HG03139 (cell line): Measurements from ENCODE around the gene ARMC6.

Source experiments
- ATAC-seq: cut with Tn5 transposase; IDR thresholded peaks from one replicate; pipeline ENCODE4 v1.9.1; 2021; ENCODE audit not compliant: unreplicated experiment

The ARMC6 gene

DNA sequence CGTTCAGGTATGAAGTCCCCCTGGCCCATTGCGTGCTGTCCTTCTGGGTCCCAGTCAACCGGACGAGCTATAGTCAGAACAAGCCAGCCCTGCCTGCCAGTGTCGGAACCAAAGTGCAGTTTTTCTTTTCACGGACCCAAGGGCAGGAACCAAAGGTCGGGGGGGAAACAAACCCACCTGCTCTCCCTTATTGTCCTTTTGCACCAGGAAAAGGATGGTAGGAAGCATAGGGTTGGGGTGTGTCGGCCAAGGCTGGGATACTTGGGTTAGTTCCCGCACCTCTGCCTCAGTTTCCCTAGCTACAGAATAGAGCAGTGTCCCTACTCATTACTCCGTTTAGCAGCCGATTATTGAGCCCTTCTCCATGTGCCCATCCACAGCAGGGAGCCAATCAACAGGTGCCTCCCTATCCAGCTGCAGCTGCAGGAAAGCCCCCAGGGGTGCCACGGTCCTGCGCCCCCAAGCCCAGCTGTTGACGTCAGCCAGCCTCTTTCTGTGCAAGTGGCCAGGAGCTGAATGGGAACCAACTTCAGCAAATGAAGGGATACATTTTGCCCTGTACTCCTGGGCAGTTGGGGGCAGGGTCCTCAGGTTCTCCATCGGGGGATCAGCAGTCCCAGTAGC lies 21.0 kb downstream of the ARMC6 start:
- ATAC-seq: no peak

DNA sequence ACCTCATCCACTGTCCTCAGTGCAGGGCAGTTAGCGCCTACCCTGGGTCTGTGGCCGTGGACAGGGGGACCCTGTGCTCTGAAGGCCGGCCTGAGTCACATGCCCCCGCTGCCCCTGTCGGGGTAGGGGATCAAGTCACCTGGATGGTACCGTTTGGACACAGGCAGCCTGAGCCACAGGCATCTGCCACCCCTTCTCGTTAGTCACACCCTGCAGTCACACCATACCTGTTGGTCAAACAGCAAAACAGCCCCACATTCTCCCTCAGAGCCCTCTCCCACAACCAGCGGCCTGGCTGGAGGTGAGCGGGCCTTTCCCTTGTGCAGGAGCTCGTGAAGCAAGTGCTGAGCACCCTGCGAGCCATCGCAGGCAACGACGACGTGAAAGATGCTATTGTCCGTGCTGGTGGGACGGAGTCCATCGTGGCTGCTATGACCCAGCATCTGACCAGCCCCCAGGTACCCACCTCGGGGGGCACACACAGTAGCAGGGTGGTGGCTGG lies 21.6 kb downstream of the ARMC6 start:
- ATAC-seq: no peak

DNA sequence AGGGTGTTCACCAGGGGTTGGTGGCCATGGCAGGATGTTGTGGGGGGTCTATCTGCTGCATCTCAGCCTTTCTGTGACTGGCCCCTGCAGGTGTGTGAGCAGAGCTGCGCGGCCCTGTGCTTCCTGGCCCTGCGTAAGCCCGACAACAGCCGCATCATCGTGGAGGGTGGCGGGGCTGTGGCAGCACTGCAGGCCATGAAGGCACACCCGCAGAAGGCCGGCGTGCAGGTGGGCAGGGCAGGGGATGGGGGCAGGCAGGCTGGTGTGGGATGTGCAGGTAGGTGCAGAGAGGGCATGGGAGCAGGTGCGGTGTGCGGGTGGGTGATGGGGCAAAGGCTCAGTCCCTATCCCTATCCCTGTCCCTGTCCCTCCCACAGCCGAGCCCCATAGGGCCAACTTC lies 22.3 kb downstream of the ARMC6 start:
- no peak for ATAC-seq

DNA sequence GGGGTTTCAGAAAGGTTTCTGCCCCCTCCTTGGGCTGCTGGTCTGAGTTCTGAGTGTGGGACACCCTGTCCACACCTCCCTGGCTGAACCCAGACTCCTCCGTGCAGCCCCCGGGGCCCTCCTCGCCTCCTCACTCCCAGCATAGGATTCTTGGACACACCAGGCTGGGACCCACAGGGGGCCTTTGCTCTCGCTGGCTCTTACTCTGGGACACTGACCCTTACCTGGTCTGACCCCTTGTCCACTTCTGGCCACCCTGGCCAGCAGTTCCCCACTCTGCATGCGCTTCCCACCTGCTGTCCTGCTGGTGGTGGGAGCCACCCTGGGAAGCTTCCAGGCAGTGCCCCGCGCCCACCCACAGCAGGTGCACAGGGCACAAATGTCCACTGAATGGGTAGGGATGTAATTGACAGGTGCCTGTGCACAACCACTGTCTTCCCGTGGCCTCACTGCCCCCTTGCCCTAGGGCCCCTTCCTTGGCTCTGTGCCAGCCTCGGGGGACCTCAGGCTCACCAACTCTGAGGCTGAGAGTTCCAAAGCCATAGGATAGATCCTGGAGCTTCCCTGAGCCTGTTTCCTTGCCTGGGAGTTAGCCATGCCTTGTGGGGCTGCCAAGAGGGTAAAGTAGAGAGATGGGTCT lies 23.4 kb downstream of the ARMC6 start:
- ATAC-seq: no peak

DNA sequence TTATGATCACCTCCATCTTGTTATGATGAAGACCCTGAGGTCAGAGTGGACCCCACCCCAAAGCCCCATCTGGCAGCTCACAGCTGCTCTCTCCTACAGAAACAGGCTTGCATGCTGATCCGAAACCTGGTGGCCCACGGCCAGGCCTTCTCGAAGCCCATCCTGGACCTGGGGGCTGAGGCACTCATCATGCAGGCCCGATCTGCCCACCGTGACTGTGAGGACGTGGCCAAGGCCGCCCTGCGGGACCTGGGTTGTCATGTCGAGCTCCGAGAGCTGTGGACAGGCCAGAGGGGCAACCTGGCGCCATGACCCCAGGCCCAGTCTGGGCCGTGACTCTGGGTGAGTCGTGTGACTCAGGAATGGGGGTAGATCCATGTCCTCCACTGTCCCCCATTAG lies 23.9 kb downstream of the ARMC6 start:
- no peak for ATAC-seq

DNA sequence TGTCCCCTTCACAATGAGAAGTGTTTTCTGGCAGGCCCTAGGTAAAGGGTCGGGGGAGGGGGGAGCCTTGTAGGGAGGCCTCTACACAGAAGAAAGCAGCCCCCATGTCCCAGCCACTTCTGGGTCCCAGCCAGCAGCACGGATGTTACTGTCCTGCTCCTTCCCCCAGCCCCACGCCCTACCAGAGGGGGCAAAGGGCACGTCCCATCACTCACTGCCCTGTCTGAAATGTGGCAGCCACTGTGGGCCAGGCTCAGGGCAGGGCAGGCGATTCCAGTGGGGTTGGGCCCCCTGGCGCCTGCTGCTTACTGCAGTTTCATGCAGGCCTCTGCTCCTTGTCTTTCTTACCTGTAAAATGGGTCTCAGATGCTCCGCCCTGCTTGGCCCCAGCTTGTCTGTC lies 24.3 kb downstream of the ARMC6 start:
- no peak for ATAC-seq

DNA sequence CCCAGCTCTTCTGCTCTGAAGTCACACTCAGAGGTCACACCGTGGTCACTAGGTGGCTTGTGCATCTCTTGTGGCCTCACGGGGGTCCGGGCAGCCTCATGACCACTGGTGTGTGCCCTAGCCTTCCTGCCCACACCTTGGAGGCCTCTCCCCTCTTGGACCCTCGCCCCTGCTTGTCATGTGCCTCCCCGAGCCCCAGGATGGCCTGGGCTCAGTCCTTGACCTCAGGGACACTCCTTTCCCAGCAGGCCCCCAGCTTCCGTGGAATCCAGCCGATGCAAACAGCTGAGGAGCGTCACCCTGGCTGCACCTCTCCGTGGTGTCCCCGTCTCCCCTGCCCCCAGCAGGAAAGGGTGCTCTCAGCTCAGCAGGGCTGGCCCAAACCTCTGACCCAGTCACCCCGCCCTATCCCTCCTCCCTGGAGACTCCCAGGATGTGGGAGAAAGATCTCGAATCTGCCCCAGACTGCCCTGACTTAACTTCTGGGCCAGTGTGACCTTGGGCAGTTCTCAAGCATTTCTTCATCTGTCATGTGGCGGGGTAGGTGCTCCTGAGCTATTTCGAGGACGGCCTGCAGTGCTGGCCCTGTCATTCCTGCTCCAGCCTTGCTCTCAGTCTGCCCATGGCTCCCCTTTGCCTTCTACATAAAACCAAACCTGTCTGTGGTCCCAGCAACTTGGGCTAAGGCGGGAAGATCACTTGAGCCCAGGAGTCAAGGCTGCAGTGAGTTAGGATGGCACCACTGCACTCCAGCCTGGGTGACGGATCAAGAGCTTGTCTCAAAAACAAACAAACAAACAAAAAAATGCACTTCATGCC lies 25.8 kb downstream of the ARMC6 start:
- ATAC-seq: no peak

DNA sequence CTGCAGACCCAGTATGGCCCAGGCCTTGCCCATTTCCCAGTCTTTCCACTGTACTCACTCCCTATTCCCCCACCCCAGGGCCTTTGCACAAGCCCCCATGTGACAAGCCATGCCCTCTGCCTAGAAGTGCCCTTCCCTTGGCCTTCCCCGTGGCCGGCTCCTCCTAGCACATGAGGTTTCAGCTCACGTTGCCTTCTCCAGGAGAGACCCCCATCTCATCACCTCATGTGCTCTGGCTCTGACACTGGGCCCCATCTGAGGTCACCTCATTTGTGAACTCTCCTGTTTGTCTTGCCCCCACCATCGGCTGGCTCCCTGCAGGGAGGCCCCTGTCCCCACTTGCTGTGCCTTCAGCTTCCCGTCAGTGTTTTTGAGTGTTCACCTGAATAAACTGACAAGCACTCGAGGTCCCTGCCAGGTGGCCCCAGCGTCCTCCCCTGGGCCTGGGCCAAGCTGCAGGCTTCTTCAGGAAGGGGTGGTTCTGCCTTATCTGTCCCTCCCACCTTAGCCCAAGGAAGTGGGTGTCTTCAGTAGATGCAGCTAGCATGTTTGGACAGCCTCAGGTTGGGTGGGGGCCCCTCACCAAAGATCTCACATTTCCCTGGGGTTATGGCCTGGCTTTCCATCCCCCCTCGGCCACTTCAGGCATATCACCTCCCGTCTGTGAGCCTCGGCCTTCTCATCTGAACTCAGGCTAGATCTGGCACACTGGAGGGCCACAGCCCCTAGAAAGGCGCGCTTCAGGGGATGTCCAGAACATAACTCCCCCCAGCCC lies 26.6 kb downstream of the ARMC6 start:
- no peak for ATAC-seq

DNA sequence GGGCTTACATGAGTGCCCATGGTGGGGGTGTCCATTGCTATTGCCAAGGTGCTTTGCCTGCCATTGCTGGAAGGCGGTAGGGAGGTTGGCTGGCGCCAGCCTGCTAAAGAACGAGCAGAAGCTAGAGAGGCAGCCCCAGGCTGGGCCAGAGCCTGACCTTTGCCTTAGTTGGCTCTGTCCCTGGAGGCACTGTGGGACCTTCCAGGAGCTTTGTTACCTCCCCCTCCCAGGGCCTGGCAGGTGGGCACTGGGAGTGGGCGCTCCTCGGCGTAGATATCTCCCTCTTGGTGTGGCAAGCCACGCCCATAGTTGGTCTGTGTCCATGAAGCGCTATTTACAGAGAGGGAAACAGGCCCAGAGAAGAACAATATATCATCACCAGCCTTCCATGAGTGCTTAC lies 28.1 kb downstream of the ARMC6 start:
- ATAC-seq: no peak

DNA sequence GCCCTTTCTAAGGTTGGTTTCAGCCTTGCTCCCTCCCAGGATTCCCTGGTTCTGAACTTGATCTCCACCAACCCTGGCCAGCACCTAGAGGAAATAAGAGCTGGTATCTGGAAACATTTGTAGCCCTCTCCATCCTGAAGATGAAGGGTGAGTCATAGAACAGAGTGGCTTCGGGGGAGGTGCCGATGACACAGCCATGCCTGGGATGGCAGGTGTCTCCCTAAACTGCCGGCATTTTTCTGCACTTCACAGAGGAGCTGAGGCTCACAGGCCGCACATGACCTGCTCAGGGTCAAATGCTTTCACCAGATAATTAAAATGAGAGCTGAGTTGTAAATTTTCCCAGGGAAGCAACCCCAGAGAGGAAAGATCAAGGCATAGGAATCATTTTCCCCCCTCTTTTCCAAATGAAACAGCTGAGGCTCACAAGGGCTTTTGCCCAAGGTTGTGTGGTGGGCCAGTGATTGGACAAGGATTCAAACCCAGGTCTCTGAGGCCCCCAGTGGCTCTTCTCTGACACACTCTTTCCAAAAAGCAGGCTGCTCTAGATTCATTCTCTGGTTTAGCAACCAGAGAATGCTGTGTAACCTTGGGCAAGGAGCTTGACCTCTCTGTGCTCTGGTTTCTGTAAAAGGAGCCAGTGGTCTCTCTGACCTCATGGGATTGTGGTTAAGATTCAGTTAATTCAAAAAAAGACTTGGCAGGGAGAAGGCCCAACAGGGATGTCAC lies 29.2 kb downstream of the ARMC6 start:
- ATAC-seq: no peak

DNA sequence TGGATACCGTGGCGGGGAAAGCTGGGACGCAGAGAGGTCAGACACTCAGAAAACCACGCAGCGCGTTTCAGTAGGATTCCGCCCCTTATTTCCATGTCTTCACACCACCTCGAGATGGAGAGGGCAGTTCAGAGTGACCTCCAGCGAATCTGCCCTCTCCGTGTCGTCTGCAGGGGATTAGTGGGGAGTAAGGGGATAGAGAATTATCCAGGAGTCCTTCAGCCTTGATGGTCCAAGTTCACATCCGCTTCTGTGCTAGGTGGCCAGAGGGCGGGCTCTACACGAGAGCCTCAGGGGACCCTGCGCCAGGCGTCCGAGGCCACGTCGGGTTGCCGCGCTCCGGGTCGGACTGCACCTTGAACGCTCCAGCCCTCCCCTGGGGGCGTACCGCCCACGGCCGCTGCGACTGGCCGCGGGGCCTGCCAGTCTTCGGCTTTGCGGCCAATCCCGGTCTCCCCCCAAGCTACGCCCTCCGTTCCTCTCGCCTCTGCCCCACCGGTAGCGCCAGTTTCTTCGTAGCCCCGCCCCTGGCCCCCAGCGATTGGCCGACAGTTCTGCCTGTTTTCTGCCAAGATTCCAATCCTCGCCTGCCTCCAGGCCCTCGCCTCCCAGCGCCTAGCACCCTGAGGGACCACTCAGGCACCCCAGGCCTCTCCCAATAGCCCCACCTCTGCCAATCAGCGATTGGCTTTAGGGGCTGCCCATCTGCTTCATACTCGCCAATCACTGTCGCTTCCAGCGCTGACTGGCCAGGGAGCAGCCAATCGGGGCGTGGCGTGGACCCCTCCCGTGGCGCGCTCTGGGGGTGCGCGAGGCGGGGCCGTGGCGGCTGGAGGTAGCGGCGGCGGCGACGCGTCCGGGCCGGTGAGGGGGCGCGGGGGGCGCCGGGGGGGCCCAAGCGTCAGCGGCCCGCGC lies 30.0 kb downstream of the ARMC6 start, which contains the start of gene SLC25A42:
TSS of gene SLC25A42 (plus strand) at position 812 of the 915 bp plus-strand sequence. CDS start 32,131 bp downstream, outside the sequence.
- ATAC-seq: peak; percentile 90

DNA sequence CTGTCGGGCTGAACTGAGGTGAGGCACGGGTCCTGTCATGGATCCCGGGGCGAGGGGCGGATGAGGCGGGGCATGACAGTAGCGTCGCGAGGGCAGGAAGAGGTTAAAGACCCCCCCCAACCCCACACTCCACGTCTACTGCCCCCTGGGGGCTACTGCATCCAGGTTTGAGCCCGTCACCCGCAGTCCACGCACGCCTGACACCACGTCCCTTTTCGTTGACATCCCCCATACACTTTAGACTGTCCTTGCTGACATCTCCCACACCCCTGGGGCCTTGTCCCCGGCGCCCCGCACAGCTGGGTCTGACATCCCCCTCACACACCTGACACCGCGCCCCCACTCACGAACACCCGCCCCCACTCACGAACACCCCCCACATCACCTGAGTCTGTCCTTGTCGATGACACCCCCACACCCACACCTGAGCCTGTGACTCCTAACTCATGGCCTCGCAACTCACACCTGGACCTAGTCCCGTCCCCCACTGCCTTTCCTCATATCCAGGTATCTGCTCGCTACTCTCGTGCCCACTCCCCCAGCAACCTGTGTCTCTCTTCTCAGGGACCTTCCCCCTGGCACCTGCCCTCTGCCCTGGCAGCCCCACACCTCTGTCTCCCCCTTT lies 30.8 kb downstream of the ARMC6 start:
- no peak for ATAC-seq

DNA sequence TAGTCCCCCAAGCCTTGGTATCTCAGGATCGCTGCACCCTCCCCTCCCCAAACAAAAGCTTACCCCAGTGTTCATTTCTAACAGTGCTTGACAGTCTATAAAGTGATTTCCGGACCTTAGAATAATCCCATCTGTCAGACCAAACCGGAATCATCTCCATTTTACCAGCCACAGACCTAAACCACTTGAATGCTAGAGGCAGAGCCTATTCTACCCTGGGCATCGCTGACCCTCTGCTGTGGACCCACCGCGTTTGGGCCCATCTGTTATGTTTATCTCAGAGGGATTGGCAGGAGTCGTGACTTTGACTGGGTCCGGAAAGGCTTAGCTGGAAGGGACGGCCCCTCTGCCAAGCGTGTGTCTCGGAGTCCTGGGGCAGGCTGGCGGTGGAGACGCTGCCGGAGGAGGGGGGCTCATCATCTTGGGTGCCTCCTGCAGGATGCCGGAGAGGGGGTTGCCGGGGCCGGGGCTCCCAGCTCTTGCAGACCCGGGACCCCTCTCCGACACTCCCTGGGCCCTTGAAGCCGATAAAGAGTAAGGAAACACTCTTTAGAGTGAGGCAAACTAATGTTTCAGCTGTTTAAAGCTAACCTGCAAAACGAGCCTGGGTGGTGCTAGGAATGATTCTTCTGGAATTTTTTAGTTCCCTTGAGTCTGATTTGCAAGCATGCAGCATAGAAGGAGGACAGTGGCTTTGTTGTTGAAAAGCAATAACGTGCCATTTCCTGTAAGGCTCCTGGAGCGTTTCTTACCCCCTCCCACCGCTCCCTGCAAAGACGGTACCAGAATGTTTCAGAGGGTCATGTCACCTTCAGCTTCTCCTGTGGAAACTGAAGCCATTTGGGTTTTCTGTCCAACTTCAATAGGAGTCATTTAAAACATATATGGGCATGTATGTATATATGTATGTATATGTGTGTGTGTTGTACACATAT lies 31.7 kb downstream of the ARMC6 start:
- ATAC-seq: no peak

DNA sequence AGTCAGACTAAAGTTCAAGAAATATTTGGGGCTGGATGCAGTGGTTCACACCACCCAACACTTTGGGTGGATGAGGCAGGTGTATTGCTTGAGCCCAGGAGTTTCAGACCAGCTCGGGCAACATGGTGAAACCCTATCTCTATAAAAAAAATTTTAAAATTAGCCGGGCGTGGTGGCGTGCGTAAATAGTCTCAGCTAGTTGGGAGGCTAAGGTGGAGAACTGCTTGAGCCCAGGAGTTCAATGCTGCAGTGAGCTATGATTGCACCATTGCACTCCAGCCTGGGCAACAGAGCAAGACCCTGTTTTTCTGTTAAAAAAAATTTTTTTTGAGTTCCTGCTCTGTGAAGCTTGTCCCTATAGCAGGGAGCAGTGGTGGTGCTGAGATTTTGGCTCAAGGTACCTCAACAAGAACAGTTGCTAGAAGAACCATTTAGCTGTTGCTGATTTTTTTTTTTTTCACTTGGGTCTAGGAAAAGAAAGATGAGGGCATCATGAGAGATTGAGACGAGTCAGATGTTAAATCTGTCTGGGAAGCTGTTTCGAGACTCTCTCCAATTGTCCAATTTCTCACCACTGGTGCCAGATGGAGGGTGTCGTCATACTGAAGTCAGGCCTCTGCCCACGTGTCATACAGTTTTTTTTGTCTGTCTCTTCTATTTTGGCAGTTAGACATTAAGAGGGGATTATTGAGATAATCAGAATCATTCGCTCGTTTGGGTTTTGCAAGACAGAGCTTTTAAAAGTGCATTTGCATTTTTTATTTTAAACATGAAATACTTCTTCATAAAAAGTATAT lies 34.1 kb downstream of the ARMC6 start:
- no peak for ATAC-seq

DNA sequence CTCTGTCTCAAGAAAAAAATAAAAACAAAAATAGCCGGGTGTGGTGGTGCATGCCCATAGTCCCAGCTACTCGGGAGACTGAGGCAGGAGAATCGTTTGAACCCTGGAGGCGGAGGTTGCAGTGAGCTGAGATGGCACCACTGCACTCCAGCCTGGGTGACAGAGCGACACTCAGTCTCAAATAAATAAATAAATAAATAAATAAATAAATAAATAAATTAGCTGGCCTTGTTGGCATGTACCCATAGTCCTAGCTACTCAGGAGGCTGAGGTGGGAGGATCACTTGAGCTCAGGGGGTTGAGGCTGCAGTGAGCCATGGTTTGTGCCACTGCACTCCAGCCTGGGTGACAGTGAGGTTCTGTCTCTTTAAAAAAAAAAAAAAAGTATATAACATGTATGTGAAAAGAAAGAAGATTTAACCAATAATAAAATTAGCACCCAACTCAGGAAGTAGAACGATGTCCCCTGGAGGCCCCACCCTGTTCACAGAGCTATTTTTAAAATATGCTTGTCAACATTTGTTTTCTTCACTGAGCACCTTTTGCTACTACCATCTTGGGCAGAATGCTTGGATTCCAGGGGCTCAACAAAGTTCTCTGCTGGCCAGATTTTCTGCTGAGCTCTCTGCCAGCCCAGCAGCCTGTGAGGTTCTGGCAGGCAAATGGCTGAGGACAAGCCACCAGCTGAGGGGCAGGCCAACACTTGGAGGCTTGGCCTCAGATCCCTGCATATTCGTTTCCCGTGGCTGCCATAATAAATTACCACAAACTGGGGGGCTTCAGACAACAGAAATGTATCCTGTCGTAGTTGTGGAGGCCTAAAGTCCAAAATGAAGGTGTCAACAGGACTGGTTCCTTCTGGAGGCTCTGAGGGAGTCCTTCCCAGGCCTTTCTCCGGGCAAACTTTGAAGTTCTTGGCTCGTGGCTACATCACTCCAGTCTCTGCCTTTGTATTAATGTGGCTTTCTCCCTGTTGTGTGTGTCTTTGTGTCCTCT lies 35.6 kb downstream of the ARMC6 start:
- ATAC-seq: no peak

DNA sequence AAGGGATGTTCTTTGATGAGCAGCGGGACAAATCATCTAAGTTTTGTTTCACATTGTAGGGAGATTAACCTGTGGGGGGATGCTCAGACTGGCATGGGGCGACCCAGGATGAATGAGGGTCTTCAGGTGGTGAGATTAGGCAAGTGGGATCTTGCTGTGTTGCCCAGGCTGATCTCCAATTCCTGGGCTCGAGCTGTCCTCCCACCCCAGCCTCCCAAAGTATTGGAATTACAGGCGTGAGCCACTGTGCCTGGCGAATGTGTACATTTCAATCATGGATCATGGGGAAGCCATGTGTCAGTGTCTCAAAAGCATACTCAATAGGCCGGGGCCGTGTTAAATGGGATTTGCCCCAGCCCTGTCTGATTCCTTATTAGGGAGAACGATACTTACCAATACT lies 38.5 kb downstream of the ARMC6 start:
- no peak for ATAC-seq
